IPS-20b (cell line): ENCODE measurements around the gene CCDC124.

Experiments used
- H3K27ac ChIP-seq: one replicate; pipeline ENCODE4 v1.5.1; 2013; ENCODE audit warnings: low read length
- H3K27me3 ChIP-seq: 2 replicates; pipeline ENCODE4 v1.6.1; 2013; ENCODE audit warnings: mild to moderate bottlenecking, low read length, inconsistent platforms; ENCODE audit not compliant: insufficient read depth
- H3K36me3 ChIP-seq: 2 replicates; pipeline ENCODE4 v1.6.1; 2013; ENCODE audit warnings: low read depth, mild to moderate bottlenecking, inconsistent platforms, low read length, moderate library complexity; ENCODE audit not compliant: insufficient read depth
- H3K4me1 ChIP-seq: 2 replicates; pipeline ENCODE4 v1.6.1; 2013; ENCODE audit warnings: mild to moderate bottlenecking, control low read depth, inconsistent platforms, low read length, moderate library complexity; ENCODE audit not compliant: insufficient read depth
- H3K4me3 ChIP-seq: 2 replicates; pipeline ENCODE4 v1.5.1; 2013; ENCODE audit warnings: mild to moderate bottlenecking, low read length, inconsistent platforms
- H3K9ac ChIP-seq: 2 replicates; pipeline ENCODE4 v1.6.1; 2013; ENCODE audit warnings: low read depth, mild to moderate bottlenecking, inconsistent platforms, low read length, moderate library complexity
- H3K9me3 ChIP-seq: 2 replicates; pipeline ENCODE4 v1.6.1; 2013; ENCODE audit warnings: mild to moderate bottlenecking, low read depth, low read length, inconsistent platforms; ENCODE audit not compliant: insufficient read depth

CCDC124 gene

DNA sequence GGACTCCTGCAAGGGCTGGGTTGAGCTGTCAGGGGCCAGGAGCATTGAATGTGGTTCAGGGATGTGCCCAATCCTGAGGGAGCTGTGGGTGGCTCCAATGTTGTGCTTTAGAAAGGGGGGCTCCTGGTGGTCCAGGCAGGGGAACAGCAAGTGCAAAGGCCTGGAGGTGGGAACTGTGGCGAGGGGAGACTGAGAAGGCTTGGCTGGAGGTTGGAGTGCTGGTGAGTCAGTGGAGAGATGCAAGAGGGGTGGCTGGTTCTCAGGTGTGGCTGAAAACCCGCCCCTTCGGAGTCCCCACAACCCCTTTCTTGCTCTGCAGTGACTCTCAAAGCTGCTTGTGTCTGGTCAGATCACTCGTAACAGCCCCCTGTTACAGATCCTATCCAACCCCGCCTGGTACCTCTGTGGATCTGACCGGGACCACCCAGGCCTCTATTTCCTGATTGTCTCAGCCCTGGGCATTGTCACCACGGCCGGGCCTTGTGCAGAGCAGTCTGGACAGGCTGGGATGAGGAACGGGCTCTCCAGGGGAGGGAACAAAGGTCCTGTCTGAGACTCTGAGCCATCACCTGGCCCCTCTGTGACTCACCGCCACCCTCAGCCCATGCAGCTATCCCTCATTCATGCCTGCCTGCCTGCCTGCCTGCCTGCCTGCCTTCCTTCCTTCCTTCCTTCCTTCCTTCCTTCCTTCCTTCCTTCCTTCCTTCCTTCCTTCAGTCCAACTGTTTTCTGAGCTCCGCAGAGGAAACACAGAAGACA lies 32.7 kb downstream of the CCDC124 start:
- H3K4me1 ChIP-seq = peaks cover 7% of the 10 kb centered on the region; the same call in 1 of the 2 replicates
- H3K27me3 ChIP-seq = peaks cover 18% of the 10 kb centered on the region
- H3K9me3 ChIP-seq = no peaks in the 10 kb centered on the region
- H3K27ac ChIP-seq = no peak overlapping the region
- no peaks in the 10 kb centered on the region for H3K36me3 ChIP-seq
- no peak overlapping the region for H3K4me3 ChIP-seq
- no peak overlapping the region for H3K9ac ChIP-seq

- Histone ChIP-seq H3K36me3 (no peaks in the 10 kb centered on the region), H3K9ac (no peak overlapping the region), H3K9me3 (no peaks in the 10 kb centered on the region), H3K27me3 (peaks cover 18% of the 10 kb centered on the region), H3K4me1 (peaks cover 7% of the 10 kb centered on the region; the same call in 1 of the 2 replicates), H3K4me3 (peak overlapping the region; percentile 44), H3K27ac (no peak overlapping the region)
These were observed 33.3 kb downstream of the CCDC124 start for GRCh38 chr19:17966129-17966483.

- H3K36me3 ChIP-seq = no peaks in the 10 kb centered on the region
- peak within 1 kb of the TSS; percentile 56; the same call in 1 of the 2 replicates for H3K9ac ChIP-seq
- H3K4me1 ChIP-seq = peaks cover 7% of the 10 kb centered on the region; the same call in 1 of the 2 replicates
- no peaks in the 10 kb centered on the region for H3K9me3 ChIP-seq
- peaks cover 18% of the 10 kb centered on the region for H3K27me3 ChIP-seq
- no peak within 1 kb of the TSS for H3K27ac ChIP-seq
- H3K4me3 ChIP-seq = peak within 1 kb of the TSS; percentile 77
These were observed 33.9 kb downstream of the CCDC124 start, which contains the start of gene KCNN1 for GRCh38 chr19:17966550-17967256. TSS of gene KCNN1 (plus strand) at chr19:17967107. CDS start at chr19:17973889, 6,782 bp downstream.

DNA sequence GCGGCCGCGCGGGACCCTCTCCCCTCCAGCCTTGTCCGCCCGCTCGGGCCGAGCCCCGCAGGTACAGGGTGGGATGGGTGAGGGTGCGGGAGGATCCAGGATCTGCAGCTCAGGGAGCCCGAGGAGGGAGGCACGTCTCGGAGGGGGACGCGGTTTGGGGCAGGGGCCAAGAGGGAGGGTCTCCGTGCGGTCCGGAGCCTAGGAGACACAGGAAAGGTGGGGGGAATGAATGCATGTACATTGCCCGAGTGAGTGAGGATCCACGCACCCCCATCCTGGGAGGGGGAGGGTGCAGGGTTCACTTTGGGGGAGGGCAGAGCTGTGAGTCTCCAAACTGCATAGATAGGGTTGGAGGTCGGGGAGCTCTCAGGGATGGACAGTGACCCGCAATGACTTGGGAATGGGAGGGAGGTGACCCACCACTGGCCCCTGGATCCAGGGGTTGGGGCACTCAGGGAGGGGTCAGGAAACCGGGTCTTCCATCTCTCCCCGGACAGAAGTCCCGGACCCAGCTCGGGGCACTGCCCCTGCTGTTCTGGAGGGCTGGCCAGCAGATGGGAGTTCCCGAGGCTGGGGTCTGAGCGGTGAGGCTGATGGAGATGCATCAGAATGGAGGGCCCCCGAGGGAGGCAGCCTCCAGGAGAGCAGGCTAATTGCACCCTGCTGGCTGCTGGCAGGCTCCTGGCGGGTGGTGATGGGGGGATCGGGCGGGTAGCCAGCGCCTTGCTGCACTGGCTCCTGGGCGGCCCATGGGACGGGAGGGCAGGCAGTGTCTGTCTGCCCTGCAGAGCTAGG lies 34.6 kb downstream of the CCDC124 start:
- Histone ChIP-seq H3K9ac (peak overlapping the region; percentile 56; the same call in 1 of the 2 replicates), H3K27me3 (peaks cover 18% of the 10 kb centered on the region), H3K36me3 (no peaks in the 10 kb centered on the region), H3K4me3 (peak overlapping the region; percentile 77), H3K4me1 (peaks cover 4% of the 10 kb centered on the region; the same call in 1 of the 2 replicates), H3K9me3 (no peaks in the 10 kb centered on the region), H3K27ac (no peak overlapping the region)

DNA sequence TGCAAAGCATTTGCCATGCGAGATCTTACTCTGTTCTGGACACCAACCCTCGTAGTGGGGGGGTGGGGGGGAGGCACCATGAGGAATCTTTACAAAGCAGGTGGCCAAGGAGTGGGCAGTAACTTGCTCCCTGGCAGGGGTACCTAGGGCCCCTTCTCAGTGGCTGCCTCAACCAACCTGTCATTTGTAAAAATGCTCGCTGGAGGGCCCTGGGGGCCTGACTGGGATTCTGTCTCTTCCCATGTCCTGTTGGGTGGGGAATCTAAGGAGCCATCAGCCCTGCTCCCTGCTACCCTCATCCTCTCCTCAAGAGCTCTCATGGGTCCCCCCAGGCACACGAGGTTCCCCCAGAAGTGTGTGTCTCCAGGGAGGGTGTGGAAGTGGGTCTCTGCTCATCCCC lies 35.5 kb downstream of the CCDC124 start:
- Histone ChIP-seq H3K36me3 (no peaks in the 10 kb centered on the region), H3K9ac (no peak overlapping the region), H3K4me3 (no peak overlapping the region), H3K27ac (no peak overlapping the region), H3K9me3 (no peaks in the 10 kb centered on the region), H3K4me1 (peaks cover 4% of the 10 kb centered on the region; the same call in 1 of the 2 replicates), H3K27me3 (peaks cover 18% of the 10 kb centered on the region)

GRCh38 chr19:17969096-17969792 lies 36.4 kb downstream of the CCDC124 start:
- peaks cover 18% of the 10 kb centered on the region for H3K27me3 ChIP-seq
- H3K4me3 ChIP-seq = no peak overlapping the region
- peaks cover 4% of the 10 kb centered on the region; the same call in 1 of the 2 replicates for H3K4me1 ChIP-seq
- no peaks in the 10 kb centered on the region for H3K36me3 ChIP-seq
- H3K9me3 ChIP-seq = no peaks in the 10 kb centered on the region
- no peak overlapping the region for H3K9ac ChIP-seq
- no peak overlapping the region for H3K27ac ChIP-seq

GRCh38 chr19:17972230-17972629 lies 39.4 kb downstream of the CCDC124 start:
- Histone ChIP-seq H3K4me1 (peaks cover 4% of the 10 kb centered on the region; the same call in 1 of the 2 replicates), H3K9ac (no peak overlapping the region), H3K4me3 (no peak overlapping the region), H3K27ac (no peak overlapping the region), H3K9me3 (no peaks in the 10 kb centered on the region), H3K27me3 (peaks cover 5% of the 10 kb centered on the region), H3K36me3 (no peaks in the 10 kb centered on the region)

- H3K27me3 ChIP-seq = no peaks in the 10 kb centered on the region
These were observed 40.9 kb downstream of the CCDC124 start for GRCh38 chr19:17973759-17974158.

GRCh38 chr19:17974551-17974950 lies 41.7 kb downstream of the CCDC124 start:
- H3K27ac ChIP-seq = no peak overlapping the region
- no peak overlapping the region for H3K9ac ChIP-seq
- H3K27me3 ChIP-seq = no peaks in the 10 kb centered on the region
- H3K4me1 ChIP-seq = no peaks in the 10 kb centered on the region
- H3K36me3 ChIP-seq = no peaks in the 10 kb centered on the region
- no peaks in the 10 kb centered on the region for H3K9me3 ChIP-seq
- H3K4me3 ChIP-seq = no peak overlapping the region

More at GRCh38 chr19:17973759-17974158, 40.9 kb downstream of the CCDC124 start:
- Histone ChIP-seq H3K27ac (no peak overlapping the region), H3K36me3 (no peaks in the 10 kb centered on the region), H3K4me3 (no peak overlapping the region), H3K4me1 (no peaks in the 10 kb centered on the region), H3K9me3 (no peaks in the 10 kb centered on the region), H3K9ac (no peak overlapping the region)

DNA sequence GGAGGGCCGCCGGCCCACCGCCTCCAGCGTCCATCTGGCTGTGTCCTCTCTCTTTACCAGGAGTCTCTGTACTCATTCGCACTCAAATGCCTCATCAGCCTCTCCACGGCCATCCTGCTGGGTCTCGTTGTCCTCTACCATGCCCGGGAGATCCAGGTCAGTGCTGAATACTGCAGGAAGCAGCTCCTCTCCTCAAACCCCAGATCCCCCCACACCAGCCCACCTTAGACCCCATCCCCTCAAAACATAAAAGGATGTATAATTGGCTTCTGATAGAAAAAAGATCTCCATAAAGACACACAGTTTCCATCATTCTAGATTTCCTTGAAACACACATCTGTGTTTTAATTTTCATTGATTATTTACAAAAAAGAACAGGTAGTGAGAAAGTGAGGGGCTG lies 42.2 kb downstream of the CCDC124 start:
- Histone ChIP-seq H3K36me3 (no peaks in the 10 kb centered on the region), H3K27me3 (no peaks in the 10 kb centered on the region), H3K27ac (no peak overlapping the region), H3K9ac (no peak overlapping the region), H3K4me1 (no peaks in the 10 kb centered on the region), H3K4me3 (no peak overlapping the region), H3K9me3 (no peaks in the 10 kb centered on the region)

GRCh38 chr19:17977021-17977420 lies 44.2 kb downstream of the CCDC124 start:
- H3K4me3 ChIP-seq = no peak overlapping the region
- H3K27me3 ChIP-seq = no peaks in the 10 kb centered on the region
- H3K36me3 ChIP-seq = no peaks in the 10 kb centered on the region
- no peaks in the 10 kb centered on the region for H3K9me3 ChIP-seq
- H3K4me1 ChIP-seq = no peaks in the 10 kb centered on the region
- H3K27ac ChIP-seq = no peak overlapping the region
- no peak overlapping the region for H3K9ac ChIP-seq
